Mesenchymal stem cell (in vitro differentiated cells and primary cell): ENCODE data around the gene NID2.

ENCODE experiments used
- DNase-seq: peaks from one replicate; pipeline ENCODE4 v3.0.0-alpha.2; 2013
- H2AFZ ChIP-seq: one replicate; pipeline ENCODE4 v1.6.1; 2013; ENCODE audit warnings: low read depth, mild to moderate bottlenecking, control low read depth, inconsistent platforms, low read length, moderate library complexity
- H2AK5ac ChIP-seq: 2 replicates; pipeline ENCODE4 v1.6.1; 2013; ENCODE audit warnings: low read length, moderate library complexity, mild to moderate bottlenecking, inconsistent platforms; ENCODE audit not compliant: severe bottlenecking
- H2BK120ac ChIP-seq: one replicate; pipeline ENCODE4 v1.6.1; 2013; ENCODE audit warnings: low read depth, mild to moderate bottlenecking, inconsistent platforms, low read length, moderate library complexity
- H2BK12ac ChIP-seq, 2 experiments: one replicate each; pipeline ENCODE4 v1.6.1; 2013; ENCODE audit warnings: inconsistent platforms in 2 of 2, low read length in 2 of 2, mild to moderate bottlenecking in 2 of 2, moderate library complexity in 2 of 2, control low read depth in 1 of 2
- H2BK15ac ChIP-seq: one replicate; pipeline ENCODE4 v1.6.1; 2013; ENCODE audit warnings: mild to moderate bottlenecking, low read depth, inconsistent platforms; ENCODE audit not compliant: poor library complexity, severe bottlenecking
- H2BK5ac ChIP-seq: 2 replicates; pipeline ENCODE4 v1.6.1; 2013; ENCODE audit warnings: low read depth, mild to moderate bottlenecking, low read length, control low read depth, inconsistent platforms; ENCODE audit not compliant: poor library complexity, severe bottlenecking
- H3K14ac ChIP-seq, 2 experiments: one replicate each; pipeline ENCODE4 v1.6.1; 2013; ENCODE audit warnings: inconsistent platforms in 2 of 2, low read length in 2 of 2, control low read depth in 1 of 2, mild to moderate bottlenecking in 1 of 2, moderate library complexity in 1 of 2
- H3K18ac ChIP-seq, 2 experiments: one replicate each; pipeline ENCODE4 v1.6.1; 2013; ENCODE audit warnings: inconsistent platforms in 2 of 2, low read length in 2 of 2, control low read depth in 1 of 2, low read depth in 1 of 2, mild to moderate bottlenecking in 1 of 2
- H3K23ac ChIP-seq, 2 experiments: one replicate each; pipeline ENCODE4 v1.6.1; 2013; ENCODE audit warnings: inconsistent platforms in 2 of 2, low read length in 2 of 2, mild to moderate bottlenecking in 2 of 2, moderate library complexity in 2 of 2, control low read depth in 1 of 2
- H3K27ac ChIP-seq: 2 replicates; pipeline ENCODE4 v1.5.1; 2013; ENCODE audit warnings: mild to moderate bottlenecking, moderate library complexity, low read length, control low read depth, inconsistent platforms; ENCODE audit not compliant: poor library complexity, severe bottlenecking
- H3K27me3 ChIP-seq, 2 experiments: 2 replicates each; pipeline versions ENCODE4 v1.6.1 to v1.7.0; 2013; ENCODE audit warnings: low read length in 2 of 2, mild to moderate bottlenecking in 2 of 2, moderate library complexity in 2 of 2, control low read depth in 1 of 2, inconsistent platforms in 1 of 2; ENCODE audit not compliant: control insufficient read depth in 1 of 2, insufficient read depth in 1 of 2
- H3K36me3 ChIP-seq, 2 experiments: 2 replicates each; pipeline versions ENCODE4 v1.6.1 to v1.7.0; 2013; ENCODE audit warnings: low read length in 2 of 2, control low read depth in 1 of 2, inconsistent platforms in 1 of 2, low read depth in 1 of 2, mild to moderate bottlenecking in 1 of 2; ENCODE audit not compliant: insufficient read depth in 2 of 2, control insufficient read depth in 1 of 2
- H3K4ac ChIP-seq, 2 experiments: one replicate each; pipeline ENCODE4 v1.6.1; 2013; ENCODE audit warnings: inconsistent platforms in 2 of 2, low read length in 2 of 2, mild to moderate bottlenecking in 2 of 2, moderate library complexity in 2 of 2, control low read depth in 1 of 2, low read depth in 1 of 2
- H3K4me1 ChIP-seq: 2 replicates; pipeline ENCODE4 v1.6.1; 2013; ENCODE audit warnings: low read depth, low read length, control low read depth; ENCODE audit not compliant: control insufficient read depth, insufficient read depth
- H3K4me2 ChIP-seq: 2 replicates; pipeline ENCODE4 v1.6.1; 2013; ENCODE audit warnings: low read length, mild to moderate bottlenecking, inconsistent platforms; ENCODE audit not compliant: poor library complexity, severe bottlenecking
- H3K4me3 ChIP-seq, 2 experiments: 2 replicates each; pipeline versions ENCODE4 v1.5.1 to v1.7.0; 2013; ENCODE audit warnings: low read length in 2 of 2, mild to moderate bottlenecking in 2 of 2, control low read depth in 1 of 2, low read depth in 1 of 2; ENCODE audit not compliant: insufficient read depth in 1 of 2
- H3K79me1 ChIP-seq: replicated peaks from 2 replicates; pipeline ENCODE4 v1.6.1; 2013; ENCODE audit warnings: mild to moderate bottlenecking, control low read depth, low read length, inconsistent platforms; ENCODE audit not compliant: poor library complexity, severe bottlenecking
- H3K9ac ChIP-seq: 2 replicates; pipeline ENCODE4 v1.7.0; 2013; ENCODE audit warnings: mild to moderate bottlenecking, low read length, moderate library complexity
- H3K9me3 ChIP-seq: 2 replicates; pipeline ENCODE4 v1.7.0; 2013; ENCODE audit warnings: mild to moderate bottlenecking, low read length; ENCODE audit not compliant: control insufficient read depth
- H4K8ac ChIP-seq: one replicate; pipeline ENCODE4 v1.6.1; 2013; ENCODE audit warnings: inconsistent platforms, mild to moderate bottlenecking, low read length, moderate library complexity
- H4K91ac ChIP-seq: one replicate; pipeline ENCODE4 v1.6.1; 2013; ENCODE audit warnings: mild to moderate bottlenecking, low read length, inconsistent platforms
- WGBS: methylation state at CpG from one replicate; pipeline ENCODE4 v1.1.7; 2013; ENCODE audit warnings: mixed read lengths; 5-methylcytosine and 5-hydroxymethylcytosine counted together

The NID2 gene

GRCh38 chr14:51960866-51961265 is 108.0 kb downstream of the NID2 start:
- H2BK12ac ChIP-seq, result no peak overlapping the region
- H2BK15ac ChIP-seq, result no peak overlapping the region
- H4K8ac ChIP-seq, result no peak overlapping the region
- no peak overlapping the region for H3K4me3 ChIP-seq
- H3K18ac ChIP-seq, result no peak overlapping the region
- no peak overlapping the region for H3K9ac ChIP-seq
- H4K91ac ChIP-seq, result no peak overlapping the region
- H3K36me3 ChIP-seq, result peaks cover 0 to 11% of the 10 kb centered on the region in 2 experiments
- no peak overlapping the region for H3K23ac ChIP-seq
- no peak overlapping the region for H3K27ac ChIP-seq
- no peak overlapping the region for H2AK5ac ChIP-seq
- H3K9me3 ChIP-seq, result peaks cover 16% of the 10 kb centered on the region
- no peak overlapping the region for H3K4me2 ChIP-seq
- no peak for DNase-seq
- H3K79me1 ChIP-seq, result no peaks in the 10 kb centered on the region
- H3K27me3 ChIP-seq, result no peaks in the 10 kb centered on the region
- peaks cover 1% of the 10 kb centered on the region for H3K4me1 ChIP-seq
- no peak overlapping the region for H2AFZ ChIP-seq
- no peak overlapping the region for H2BK5ac ChIP-seq
- H3K4ac ChIP-seq, result no peak overlapping the region
- no peak overlapping the region for H3K14ac ChIP-seq
- no peak overlapping the region for H2BK120ac ChIP-seq

GRCh38 chr14:51959928-51960327 is 108.9 kb downstream of the NID2 start:
- no peak overlapping the region for H3K4ac ChIP-seq
- no peak overlapping the region for H4K91ac ChIP-seq
- H2BK5ac ChIP-seq, result no peak overlapping the region
- no peak overlapping the region for H2AFZ ChIP-seq
- no peak overlapping the region for H2AK5ac ChIP-seq
- no peak overlapping the region for H3K18ac ChIP-seq
- no peaks in the 10 kb centered on the region for H3K79me1 ChIP-seq
- no peak overlapping the region for H3K4me2 ChIP-seq
- no CpG with 5 or more reads among the region's 1 CpG for WGBS
- H4K8ac ChIP-seq, result no peak overlapping the region
- H3K9ac ChIP-seq, result no peak overlapping the region
- H3K36me3 ChIP-seq, result peaks cover 0 to 11% of the 10 kb centered on the region in 2 experiments
- peaks cover under 1% of the 10 kb centered on the region for H3K4me1 ChIP-seq
- H3K4me3 ChIP-seq, result no peak overlapping the region
- no peak overlapping the region for H2BK15ac ChIP-seq
- no peak overlapping the region for H3K23ac ChIP-seq
- H3K9me3 ChIP-seq, result peaks cover 16% of the 10 kb centered on the region
- H2BK12ac ChIP-seq, result no peak overlapping the region
- no peak overlapping the region for H3K27ac ChIP-seq
- no peak overlapping the region for H3K14ac ChIP-seq
- no peak overlapping the region for H2BK120ac ChIP-seq
- DNase-seq, result no peak
- H3K27me3 ChIP-seq, result no peaks in the 10 kb centered on the region

DNA sequence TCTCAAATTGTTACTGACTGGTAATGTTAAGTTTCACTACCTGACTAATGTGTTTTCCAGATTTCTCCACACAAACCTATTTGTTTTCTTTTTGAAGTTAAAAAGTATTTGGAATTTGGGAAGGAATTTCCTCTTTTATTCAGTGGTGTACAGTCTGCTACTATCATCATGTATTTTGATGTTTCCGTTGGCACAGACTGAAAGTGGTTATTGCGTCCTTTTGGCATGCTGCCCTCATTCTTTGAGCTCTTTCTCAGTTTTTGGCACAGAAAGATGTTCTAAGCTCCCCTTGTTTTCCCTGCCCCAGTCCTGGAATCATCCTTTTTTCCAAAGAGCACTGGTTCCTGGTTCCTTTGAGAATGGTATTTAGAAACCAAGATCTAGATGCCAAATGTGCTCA is 110.9 kb downstream of the NID2 start:
- Histone ChIP-seq H3K9ac (no peak overlapping the region), H2BK120ac (no peak overlapping the region), H3K27me3 (no peaks in the 10 kb centered on the region), H2AFZ (no peak overlapping the region), H3K36me3 (peaks cover 0 to 28% of the 10 kb centered on the region in 2 experiments), H3K4ac (no peak overlapping the region), H3K18ac (no peak overlapping the region), H4K8ac (no peak overlapping the region), H3K23ac (no peak overlapping the region), H3K4me3 (no peak overlapping the region), H4K91ac (no peak overlapping the region), H2BK5ac (no peak overlapping the region), H3K4me1 (no peaks in the 10 kb centered on the region), H3K27ac (no peak overlapping the region), H3K79me1 (no peaks in the 10 kb centered on the region), H3K9me3 (peaks cover 16% of the 10 kb centered on the region), H2BK15ac (no peak overlapping the region), H2AK5ac (no peak overlapping the region), H2BK12ac (no peak overlapping the region), H3K4me2 (no peak overlapping the region), H3K14ac (no peak overlapping the region)
- WGBS, result 88% methylated on average over 2 of the region's 2 CpGs
- no peak for DNase-seq
